ENCODE data around the gene CSAG3. TPM values are rescaled to one million over a fixed set of nuclear protein-coding genes. Genes with fewer than 3 reads are reported as not detected.
"Not testable (repeated sequence)": the region's sequence is repeated elsewhere in the genome, so short reads cannot be mapped to it uniquely, and the experiment has no call there.

CSAG3 gene
- total RNA-seq (2014; rRNA removed; shearing (Covaris generic)): not detected in 2 replicates

DNA sequence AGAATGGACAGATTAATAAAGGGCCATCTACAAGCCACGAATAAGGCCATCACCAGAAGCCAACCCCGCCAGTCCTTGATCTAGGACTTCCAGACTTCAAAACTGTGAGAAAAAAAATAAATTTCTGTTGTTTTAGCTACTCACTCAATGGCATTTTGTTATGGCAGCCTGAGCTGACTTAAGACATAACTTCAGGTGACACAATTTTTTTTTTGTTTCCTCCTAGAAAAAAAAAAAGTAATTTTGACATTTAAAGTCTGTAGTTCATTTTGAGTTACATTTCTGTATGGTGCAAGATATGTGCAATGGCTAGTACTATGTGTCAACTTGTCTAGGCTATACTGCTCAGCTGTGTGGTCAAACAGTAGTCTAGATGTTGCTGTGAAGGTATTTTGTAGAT is at the start of gene CSAG3:
Gene CSAG3, plus strand, starts transcription at position 301 of the 400 bp plus-strand sequence.
- not testable (repeated sequence) for H3K27ac ChIP-seq

DNA sequence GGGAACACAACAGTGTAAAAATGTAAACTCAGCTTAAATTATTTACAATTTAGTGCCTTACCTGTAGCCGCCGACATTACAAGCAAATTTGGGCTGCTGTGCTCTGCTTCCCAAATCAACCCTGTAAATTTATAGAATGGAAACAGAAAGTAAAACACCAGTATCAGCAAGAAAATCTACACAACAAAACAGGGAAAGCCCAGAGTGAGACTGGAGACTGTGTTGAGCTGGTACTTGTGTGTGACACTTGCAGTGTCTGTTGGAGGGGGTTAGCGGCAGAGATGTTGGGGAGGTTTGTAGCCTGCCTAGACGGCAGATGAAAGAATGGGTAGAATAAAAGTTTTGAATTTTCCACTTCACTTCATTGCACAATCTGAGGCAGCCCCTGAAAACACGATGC is 45.8 kb upstream of the CSAG3 start:
- H3K4me1 ChIP-seq; H3K36me3 ChIP-seq; H3K27ac ChIP-seq; H3K9me3 ChIP-seq (replicated peaks); H3K4me3 ChIP-seq; DNase-seq; H3K27me3 ChIP-seq: not testable (repeated sequence)

More for the DNA sequence above, at the start of gene CSAG3:
- H3K4me3 ChIP-seq; H3K36me3 ChIP-seq; H3K4me1 ChIP-seq; H3K9me3 ChIP-seq (replicated peaks); H3K27me3 ChIP-seq; DNase-seq: not testable (repeated sequence)

DNA sequence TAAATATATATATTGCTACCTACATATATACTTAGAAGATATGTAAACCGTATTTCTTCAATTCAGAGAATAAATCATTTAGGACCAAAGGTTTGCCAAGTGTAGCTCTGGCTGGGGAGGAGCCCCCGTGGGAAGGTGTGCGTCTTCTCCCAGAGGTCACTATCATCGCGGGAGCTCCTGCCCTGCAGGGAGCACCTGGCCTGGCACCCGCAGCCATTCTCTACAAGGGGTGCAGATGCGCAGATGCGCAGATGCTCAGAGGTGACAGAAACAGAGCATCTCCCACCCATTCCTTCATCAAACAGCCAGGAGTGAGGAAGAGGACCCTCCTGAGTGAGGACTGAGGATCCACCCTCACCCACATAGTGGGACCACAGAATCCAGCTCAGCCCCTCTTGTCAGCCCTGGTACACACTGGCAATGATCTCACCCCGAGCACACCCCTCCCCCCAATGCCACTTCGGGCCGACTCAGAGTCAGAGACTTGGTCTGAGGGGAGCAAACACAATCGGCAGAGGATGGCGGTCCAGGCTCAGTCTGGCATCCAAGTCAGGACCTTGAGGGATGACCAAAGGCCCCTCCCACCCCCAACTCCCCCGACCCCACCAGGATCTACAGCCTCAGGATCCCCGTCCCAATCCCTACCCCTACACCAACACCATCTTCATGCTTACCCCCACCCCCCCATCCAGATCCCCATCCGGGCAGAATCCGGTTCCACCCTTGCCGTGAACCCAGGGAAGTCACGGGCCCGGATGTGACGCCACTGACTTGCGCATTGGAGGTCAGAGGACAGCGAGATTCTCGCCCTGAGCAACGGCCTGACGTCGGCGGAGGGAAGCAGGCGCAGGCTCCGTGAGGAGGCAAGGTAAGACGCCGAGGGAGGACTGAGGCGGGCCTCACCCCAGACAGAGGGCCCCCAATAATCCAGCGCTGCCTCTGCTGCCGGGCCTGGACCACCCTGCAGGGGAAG is 44.9 kb upstream of the CSAG3 start, which contains the start of gene MAGEA2B:
Gene MAGEA2B, plus strand, starts transcription at position 814 of the 973 bp plus-strand sequence. CDS start 2,479 bp downstream, outside the sequence.
- not testable (repeated sequence) for DNase-seq; H3K27me3 ChIP-seq; H3K27ac ChIP-seq; H3K36me3 ChIP-seq; H3K4me3 ChIP-seq; H3K9me3 ChIP-seq (replicated peaks); H3K4me1 ChIP-seq

DNA sequence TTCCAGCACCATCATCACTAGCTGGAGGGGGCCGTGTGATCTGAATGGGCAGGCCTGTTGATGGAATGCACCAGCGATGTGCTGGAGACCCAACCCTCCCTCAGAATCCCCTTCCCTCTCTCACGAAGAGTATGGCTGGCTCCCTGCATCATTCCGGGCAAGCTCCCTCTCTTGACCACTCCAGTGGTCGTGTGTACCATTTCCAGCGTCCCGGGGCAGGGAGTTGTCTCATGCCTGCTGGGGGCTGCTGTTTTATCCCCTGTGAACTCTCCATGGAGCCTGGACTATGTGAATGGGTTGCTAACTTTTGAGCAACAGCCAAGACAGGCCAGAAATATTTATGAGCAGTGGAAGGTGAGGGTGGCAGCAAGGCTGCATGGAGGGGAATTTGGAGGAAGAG is 33.6 kb upstream of the CSAG3 start:
- no peaks in the 10 kb centered on the region for H3K36me3 ChIP-seq
- no peaks in the 10 kb centered on the region for H3K9me3 ChIP-seq (replicated peaks)
- no peak for DNase-seq
- no peaks in the 10 kb centered on the region for H3K27me3 ChIP-seq
- H3K4me3 ChIP-seq: no peak overlapping the region
- H3K4me1 ChIP-seq: no peaks in the 10 kb centered on the region
- no peak overlapping the region for H3K27ac ChIP-seq

DNA sequence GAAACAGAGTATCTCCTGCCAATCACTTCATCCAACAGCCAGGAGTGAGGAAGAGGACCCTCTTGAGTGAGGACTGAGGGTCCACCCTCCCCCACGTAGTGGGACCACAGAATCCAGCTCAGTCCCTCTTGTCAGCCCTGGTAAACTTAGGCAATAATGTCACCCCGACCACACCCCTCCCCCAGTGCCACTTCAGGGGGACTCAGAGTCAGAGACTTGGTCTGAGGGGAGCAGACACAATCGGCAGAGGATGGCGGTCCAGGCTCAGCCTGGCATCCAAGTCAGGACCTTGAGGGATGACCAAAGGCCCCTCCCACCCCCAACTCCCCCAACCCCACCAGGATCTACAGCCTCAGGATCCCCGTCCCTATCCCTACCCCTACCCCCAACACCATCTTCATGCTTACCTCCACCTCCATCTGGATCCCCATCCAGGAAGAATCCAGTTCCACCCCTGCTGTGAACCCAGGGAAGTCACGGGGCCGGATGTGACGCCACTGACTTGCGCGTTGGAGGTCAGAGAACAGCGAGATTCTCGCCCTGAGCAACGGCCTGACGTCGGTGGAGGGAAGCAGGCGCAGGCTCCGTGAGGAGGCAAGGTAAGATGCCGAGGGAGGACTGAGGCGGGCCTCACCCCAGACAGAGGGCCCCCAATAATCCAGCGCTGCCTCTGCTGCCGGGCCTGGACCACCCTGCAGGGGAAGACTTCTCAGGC is 25.6 kb upstream of the CSAG3 start, which contains the start of the genes CSAG1 and MAGEA12:
Gene CSAG1, minus strand, starts transcription at position 461 of the 715 bp plus-strand sequence. CDS start 1,261 bp downstream, outside the sequence.
Gene MAGEA12, plus strand, starts transcription at position 497 of the 715 bp plus-strand sequence. CDS start 2,405 bp downstream, outside the sequence.
- no peak within 1 kb of the TSS for H3K4me3 ChIP-seq
- DNase-seq: no peak

DNA sequence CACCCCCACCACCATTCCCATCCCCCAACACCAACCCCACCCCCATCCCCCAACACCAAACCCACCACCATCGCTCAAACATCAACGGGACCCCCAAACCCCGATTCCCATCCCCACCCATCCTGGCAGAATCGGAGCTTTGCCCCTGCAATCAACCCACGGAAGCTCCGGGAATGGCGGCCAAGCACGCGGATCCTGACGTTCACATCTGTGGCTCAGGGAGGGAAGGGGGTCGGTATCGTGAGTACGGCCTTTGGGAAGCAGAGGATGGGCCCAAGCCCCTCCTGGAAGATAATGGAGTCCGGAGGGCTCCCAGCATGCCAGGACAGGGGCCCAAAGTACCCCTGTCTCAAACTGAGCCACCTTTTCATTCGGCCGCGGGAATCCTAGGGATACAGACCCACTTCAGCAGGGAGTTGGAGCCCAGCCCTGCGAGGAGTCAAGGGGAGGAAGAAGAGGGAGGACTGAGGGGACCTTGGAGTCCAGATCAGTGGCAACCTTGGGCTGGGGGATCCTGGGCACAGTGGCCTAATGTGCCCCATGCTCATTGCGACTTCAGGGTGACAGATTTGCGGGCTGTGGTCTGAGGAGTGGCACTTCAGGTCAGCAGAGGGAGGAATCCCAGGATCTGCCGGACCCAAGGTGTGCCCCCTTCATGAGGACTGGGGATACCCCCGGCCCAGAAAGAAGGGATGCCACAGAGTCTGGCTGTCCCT is 24.7 kb upstream of the CSAG3 start:
- not testable (repeated sequence) for DNase-seq; H3K4me1 ChIP-seq; H3K36me3 ChIP-seq; H3K27ac ChIP-seq; H3K9me3 ChIP-seq (replicated peaks); H3K4me3 ChIP-seq; H3K27me3 ChIP-seq

More for the DNA sequence above, 25.6 kb upstream of the CSAG3 start, which contains the start of the genes CSAG1 and MAGEA12:
- Histone ChIP-seq H3K4me1 (no peaks in the 10 kb centered on the region), H3K36me3 (no peaks in the 10 kb centered on the region), H3K27me3 (no peaks in the 10 kb centered on the region), H3K27ac (no peak within 1 kb of the TSS), H3K9me3 (replicated peaks) (no peaks in the 10 kb centered on the region)

DNA sequence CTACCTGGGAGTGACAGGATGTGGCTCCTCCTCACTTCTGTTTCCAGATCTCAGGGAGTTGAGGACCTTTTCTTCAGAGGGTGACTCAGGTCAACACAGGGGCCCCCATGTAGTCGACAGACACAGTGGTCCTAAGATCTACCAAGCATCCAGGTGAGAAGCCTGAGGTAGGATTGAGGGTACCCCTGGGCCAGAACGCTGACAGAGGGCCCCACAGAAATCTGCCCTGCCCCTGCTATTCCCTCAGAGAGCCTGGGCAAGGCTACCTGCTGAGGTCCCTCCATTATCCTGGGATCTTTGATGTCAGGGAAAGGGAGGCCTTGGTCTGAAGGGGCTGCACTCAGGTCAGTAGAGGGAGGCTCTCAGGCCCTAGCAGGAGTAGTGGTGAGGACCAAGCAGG is 23.9 kb upstream of the CSAG3 start:
- Histone ChIP-seq H3K36me3 (no peaks in the 10 kb centered on the region), H3K27me3 (no peaks in the 10 kb centered on the region), H3K27ac (no peak overlapping the region), H3K4me1 (no peaks in the 10 kb centered on the region), H3K4me3 (no peak overlapping the region), H3K9me3 (replicated peaks) (no peaks in the 10 kb centered on the region)
- DNase-seq: no peak

DNA sequence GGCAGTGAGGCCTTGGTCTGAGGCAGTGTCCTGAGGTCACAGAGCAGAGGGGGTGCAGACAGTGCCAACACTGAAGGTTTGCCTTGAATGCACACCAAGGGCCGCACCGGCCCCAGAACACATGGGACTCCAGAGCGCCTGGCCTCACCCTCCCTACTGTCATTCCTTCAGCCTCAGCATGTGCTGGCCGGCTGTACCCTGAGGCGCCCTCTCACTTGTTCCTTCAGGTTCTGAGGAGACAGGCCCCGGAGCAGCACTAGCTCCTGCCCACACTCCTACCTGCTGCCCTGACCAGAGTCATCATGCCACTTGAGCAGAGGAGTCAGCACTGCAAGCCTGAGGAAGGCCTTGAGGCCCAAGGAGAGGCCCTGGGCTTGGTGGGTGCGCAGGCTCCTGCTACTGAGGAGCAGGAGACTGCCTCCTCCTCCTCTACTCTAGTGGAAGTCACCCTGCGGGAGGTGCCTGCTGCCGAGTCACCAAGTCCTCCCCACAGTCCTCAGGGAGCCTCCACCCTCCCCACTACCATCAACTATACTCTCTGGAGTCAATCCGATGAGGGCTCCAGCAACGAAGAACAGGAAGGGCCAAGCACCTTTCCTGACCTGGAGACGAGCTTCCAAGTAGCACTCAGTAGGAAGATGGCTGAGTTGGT is 23.0 kb upstream of the CSAG3 start:
- H3K27ac ChIP-seq: no peak overlapping the region
- no peaks in the 10 kb centered on the region for H3K36me3 ChIP-seq
- no peak for DNase-seq
- H3K27me3 ChIP-seq: no peaks in the 10 kb centered on the region
- H3K4me3 ChIP-seq: no peak overlapping the region
- H3K4me1 ChIP-seq: no peaks in the 10 kb centered on the region
- H3K9me3 ChIP-seq (replicated peaks): no peaks in the 10 kb centered on the region

DNA sequence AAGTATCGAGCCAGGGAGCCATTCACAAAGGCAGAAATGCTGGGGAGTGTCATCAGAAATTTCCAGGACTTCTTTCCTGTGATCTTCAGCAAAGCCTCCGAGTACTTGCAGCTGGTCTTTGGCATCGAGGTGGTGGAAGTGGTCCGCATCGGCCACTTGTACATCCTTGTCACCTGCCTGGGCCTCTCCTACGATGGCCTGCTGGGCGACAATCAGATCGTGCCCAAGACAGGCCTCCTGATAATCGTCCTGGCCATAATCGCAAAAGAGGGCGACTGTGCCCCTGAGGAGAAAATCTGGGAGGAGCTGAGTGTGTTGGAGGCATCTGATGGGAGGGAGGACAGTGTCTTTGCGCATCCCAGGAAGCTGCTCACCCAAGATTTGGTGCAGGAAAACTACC is 22.5 kb upstream of the CSAG3 start:
- DNase-seq; H3K36me3 ChIP-seq; H3K9me3 ChIP-seq (replicated peaks); H3K27ac ChIP-seq; H3K4me1 ChIP-seq; H3K4me3 ChIP-seq; H3K27me3 ChIP-seq: not testable (repeated sequence)

DNA sequence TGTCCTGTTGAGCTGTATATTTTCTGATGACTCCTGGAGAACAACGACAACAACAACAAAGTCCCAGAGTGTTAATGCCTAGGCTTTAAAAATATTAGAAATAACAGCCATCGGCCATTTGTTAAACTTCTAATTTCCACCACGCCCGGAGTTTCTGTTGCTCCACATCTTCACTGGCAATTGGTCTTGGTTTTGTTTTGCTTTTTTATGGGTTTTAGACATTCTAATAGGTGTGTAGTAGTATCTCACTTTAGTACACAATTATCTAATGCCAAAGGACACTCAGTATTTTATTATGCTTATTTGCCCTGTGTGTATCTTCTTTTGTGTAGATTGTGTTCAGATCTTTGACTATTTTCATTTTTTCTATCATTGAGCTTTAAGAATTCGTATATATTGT is 20.5 kb upstream of the CSAG3 start:
- H3K27ac ChIP-seq: no peak overlapping the region
- DNase-seq: no peak
- H3K4me1 ChIP-seq: no peaks in the 10 kb centered on the region
- no peaks in the 10 kb centered on the region for H3K36me3 ChIP-seq
- H3K4me3 ChIP-seq: no peak overlapping the region
- no peaks in the 10 kb centered on the region for H3K9me3 ChIP-seq (replicated peaks)
- H3K27me3 ChIP-seq: no peaks in the 10 kb centered on the region

DNA sequence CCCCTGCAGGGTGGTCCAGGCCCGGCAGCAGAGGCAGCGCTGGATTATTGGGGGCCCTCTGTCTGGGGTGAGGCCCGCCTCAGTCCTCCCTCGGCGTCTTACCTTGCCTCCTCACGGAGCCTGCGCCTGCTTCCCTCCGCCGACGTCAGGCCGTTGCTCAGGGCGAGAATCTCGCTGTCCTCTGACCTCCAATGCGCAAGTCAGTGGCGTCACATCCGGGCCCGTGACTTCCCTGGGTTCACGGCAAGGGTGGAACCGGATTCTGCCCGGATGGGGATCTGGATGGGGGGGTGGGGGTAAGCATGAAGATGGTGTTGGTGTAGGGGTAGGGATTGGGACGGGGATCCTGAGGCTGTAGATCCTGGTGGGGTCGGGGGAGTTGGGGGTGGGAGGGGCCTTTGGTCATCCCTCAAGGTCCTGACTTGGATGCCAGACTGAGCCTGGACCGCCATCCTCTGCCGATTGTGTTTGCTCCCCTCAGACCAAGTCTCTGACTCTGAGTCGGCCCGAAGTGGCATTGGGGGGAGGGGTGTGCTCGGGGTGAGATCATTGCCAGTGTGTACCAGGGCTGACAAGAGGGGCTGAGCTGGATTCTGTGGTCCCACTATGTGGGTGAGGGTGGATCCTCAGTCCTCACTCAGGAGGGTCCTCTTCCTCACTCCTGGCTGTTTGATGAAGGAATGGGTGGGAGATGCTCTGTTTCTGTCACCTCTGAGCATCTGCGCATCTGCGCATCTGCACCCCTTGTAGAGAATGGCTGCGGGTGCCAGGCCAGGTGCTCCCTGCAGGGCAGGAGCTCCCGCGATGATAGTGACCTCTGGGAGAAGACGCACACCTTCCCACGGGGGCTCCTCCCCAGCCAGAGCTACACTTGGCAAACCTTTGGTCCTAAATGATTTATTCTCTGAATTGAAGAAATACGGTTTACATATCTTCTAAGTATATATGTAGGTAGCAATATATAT is 5.0 kb upstream of the CSAG3 start, which contains the start of gene MAGEA2:
Gene MAGEA2, minus strand, starts transcription at position 157 of the 965 bp plus-strand sequence. CDS start 2,479 bp downstream, outside the sequence.
- H3K36me3 ChIP-seq, H3K27ac ChIP-seq, H3K4me1 ChIP-seq: not testable (repeated sequence)

DNA sequence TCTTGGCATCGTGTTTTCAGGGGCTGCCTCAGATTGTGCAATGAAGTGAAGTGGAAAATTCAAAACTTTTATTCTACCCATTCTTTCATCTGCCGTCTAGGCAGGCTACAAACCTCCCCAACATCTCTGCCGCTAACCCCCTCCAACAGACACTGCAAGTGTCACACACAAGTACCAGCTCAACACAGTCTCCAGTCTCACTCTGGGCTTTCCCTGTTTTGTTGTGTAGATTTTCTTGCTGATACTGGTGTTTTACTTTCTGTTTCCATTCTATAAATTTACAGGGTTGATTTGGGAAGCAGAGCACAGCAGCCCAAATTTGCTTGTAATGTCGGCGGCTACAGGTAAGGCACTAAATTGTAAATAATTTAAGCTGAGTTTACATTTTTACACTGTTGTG is 4.1 kb upstream of the CSAG3 start:
- H3K36me3 ChIP-seq; H3K27ac ChIP-seq; H3K4me1 ChIP-seq; H3K27me3 ChIP-seq; H3K9me3 ChIP-seq (replicated peaks); DNase-seq; H3K4me3 ChIP-seq: not testable (repeated sequence)

More for the DNA sequence above, 5.0 kb upstream of the CSAG3 start, which contains the start of gene MAGEA2:
- not testable (repeated sequence) for DNase-seq; H3K4me3 ChIP-seq; H3K9me3 ChIP-seq (replicated peaks); H3K27me3 ChIP-seq

DNA sequence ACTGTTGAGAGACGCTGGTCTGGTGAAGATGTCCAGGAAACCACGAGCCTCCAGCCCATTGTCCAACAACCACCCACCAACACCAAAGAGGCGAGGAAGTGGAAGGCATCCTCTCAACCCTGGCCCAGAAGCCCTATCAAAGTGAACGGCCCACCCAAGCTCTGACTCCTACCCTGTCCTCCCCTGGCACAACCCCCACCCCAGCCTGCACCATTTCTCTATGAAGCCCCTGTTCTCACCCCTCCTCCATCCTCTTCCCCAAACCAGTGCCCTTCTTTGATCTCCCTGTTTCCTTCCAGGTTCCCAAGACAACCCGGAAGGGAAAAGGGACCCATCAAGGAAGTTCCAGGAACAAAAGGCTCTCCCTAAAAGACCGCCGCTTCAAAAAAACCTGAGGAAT is 526 bp downstream of the CSAG3 start:
- H3K27ac ChIP-seq; H3K9me3 ChIP-seq (replicated peaks); H3K27me3 ChIP-seq; H3K4me3 ChIP-seq; DNase-seq; H3K36me3 ChIP-seq; H3K4me1 ChIP-seq: not testable (repeated sequence)
